ENCODE results near the gene EFCAB5.

DNA sequence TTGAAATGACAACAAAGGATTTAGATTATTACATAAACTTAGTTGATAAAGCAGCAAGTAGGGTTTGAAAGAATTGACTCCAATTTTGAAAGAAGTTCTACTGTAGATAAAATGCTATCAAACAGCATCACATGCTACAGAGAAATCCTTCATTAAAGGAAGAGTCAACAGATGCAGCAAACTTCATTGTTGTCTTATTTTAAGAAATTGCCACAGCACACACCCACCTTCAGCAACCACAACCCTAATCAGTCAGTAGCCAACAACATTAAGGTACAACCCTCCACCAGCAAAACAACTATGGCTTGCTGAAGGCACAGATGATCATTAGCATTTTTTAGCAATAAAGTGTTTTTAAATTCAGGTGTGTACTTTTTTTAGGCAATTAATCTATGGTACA, 100.1 kb downstream of the EFCAB5 start:
- TF ChIP-seq CHD2 (IDR thresholded peaks at IDR 0.05; ENCODE audit: low read length) (no peak), CEBPB (IDR thresholded peaks at IDR 0.05; ENCODE audit: low read depth, low read length) (no peak), EZH2 (IDR thresholded peaks at IDR 0.05; ENCODE audit: low read depth, low read length, severe bottlenecking) (no peak), BACH1 (IDR thresholded peaks at IDR 0.05; ENCODE audit: low read length) (no peak), POLR2AphosphoS5 (IDR thresholded peaks at IDR 0.05; ENCODE audit: low read depth, low read length) (no peak), HDAC6 (IDR thresholded peaks at IDR 0.05; ENCODE audit: low read depth, low read length) (no peak), NRF1 (IDR thresholded peaks at IDR 0.05; ENCODE audit: low read depth, low read length) (no peak), RAD21 (IDR thresholded peaks at IDR 0.05 in 1 of 2, conservative IDR thresholded peaks at IDR 0.05 in 1 of 2; ENCODE audit: low read depth in 2 of 2, low read length in 2 of 2) (no peak)
- TF ChIP-seq, protein P1, sequence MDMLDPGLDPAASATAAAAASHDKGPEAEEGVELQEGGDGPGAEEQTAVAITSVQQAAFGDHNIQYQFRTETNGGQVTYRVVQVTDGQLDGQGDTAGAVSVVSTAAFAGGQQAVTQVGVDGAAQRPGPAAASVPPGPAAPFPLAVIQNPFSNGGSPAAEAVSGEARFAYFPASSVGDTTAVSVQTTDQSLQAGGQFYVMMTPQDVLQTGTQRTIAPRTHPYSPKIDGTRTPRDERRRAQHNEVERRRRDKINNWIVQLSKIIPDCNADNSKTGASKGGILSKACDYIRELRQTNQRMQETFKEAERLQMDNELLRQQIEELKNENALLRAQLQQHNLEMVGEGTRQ (IDR thresholded peaks at IDR 0.05; ENCODE audit: low read length), result no peak
- TF ChIP-seq, protein P2, sequence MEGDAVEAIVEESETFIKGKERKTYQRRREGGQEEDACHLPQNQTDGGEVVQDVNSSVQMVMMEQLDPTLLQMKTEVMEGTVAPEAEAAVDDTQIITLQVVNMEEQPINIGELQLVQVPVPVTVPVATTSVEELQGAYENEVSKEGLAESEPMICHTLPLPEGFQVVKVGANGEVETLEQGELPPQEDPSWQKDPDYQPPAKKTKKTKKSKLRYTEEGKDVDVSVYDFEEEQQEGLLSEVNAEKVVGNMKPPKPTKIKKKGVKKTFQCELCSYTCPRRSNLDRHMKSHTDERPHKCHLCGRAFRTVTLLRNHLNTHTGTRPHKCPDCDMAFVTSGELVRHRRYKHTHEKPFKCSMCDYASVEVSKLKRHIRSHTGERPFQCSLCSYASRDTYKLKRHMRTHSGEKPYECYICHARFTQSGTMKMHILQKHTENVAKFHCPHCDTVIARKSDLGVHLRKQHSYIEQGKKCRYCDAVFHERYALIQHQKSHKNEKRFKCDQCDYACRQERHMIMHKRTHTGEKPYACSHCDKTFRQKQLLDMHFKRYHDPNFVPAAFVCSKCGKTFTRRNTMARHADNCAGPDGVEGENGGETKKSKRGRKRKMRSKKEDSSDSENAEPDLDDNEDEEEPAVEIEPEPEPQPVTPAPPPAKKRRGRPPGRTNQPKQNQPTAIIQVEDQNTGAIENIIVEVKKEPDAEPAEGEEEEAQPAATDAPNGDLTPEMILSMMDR (IDR thresholded peaks at IDR 0.05; ENCODE audit: control extremely low read depth in 1 of 3, insufficient read depth in 1 of 3, low read depth in 1 of 3, low read length in 3 of 3), result no peak
